GM10248 (cell line): Measurements from ENCODE around the gene CHP2.
"Not testable (repeated sequence)": the region's sequence is repeated elsewhere in the genome, so short reads cannot be mapped to it uniquely, and the experiment has no call there.

Experiments used
- CTCF ChIA-PET: fragments of 300-600 bp; sonication (Branson Sonifier 250); formaldehyde crosslinking; extraction: SDS; loops from one replicate; lab custom pipeline; 2021; ENCODE audit warnings: antibody characterized with exemption; lab: Yijun Ruan, JAX
- POLR2A ChIA-PET: fragments of 350-650 bp; sonication (Branson Sonifier 250); formaldehyde crosslinking; extraction: SDS; loops from one replicate; lab custom pipeline; 2020; ENCODE audit warnings: antibody characterized with exemption; lab: Yijun Ruan, JAX
- DNase-seq: peaks from one replicate; pipeline ENCODE4 v3.0.0; 2012; ENCODE audit errors: extremely low spot score
- TF ChIP-seq, protein P1 (sequence below): IDR thresholded peaks from 2 replicates; pipeline ENCODE4 v1.5.1; 2012; ENCODE audit warnings: mild to moderate bottlenecking, low read depth; ENCODE audit errors: extremely low read depth, missing control alignments, control extremely low read depth

The CHP2 gene

DNA sequence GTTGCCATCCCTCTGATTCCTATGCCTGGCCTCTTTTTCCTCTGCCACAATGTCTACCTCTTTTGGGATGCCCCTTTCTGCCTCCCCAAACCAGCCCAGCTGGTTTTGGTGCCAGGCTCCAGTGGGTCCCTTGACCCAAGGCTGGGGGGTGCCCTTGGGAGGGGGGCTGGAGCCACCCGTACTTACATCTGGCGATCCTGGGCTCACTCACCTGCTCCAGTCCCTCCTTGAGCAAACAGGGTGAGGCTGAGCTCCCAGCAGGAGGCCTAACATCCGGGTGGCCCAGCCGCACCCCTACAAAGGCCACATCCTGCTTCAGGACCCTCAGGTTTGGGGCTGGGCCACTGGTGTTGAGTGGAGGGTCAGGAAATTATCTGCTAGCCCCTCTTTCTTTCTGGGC lies 43.0 kb upstream of the CHP2 start:
- POLR2A ChIA-PET = no interaction called here
- TF ChIP-seq, protein P1, sequence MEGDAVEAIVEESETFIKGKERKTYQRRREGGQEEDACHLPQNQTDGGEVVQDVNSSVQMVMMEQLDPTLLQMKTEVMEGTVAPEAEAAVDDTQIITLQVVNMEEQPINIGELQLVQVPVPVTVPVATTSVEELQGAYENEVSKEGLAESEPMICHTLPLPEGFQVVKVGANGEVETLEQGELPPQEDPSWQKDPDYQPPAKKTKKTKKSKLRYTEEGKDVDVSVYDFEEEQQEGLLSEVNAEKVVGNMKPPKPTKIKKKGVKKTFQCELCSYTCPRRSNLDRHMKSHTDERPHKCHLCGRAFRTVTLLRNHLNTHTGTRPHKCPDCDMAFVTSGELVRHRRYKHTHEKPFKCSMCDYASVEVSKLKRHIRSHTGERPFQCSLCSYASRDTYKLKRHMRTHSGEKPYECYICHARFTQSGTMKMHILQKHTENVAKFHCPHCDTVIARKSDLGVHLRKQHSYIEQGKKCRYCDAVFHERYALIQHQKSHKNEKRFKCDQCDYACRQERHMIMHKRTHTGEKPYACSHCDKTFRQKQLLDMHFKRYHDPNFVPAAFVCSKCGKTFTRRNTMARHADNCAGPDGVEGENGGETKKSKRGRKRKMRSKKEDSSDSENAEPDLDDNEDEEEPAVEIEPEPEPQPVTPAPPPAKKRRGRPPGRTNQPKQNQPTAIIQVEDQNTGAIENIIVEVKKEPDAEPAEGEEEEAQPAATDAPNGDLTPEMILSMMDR = no peak
- no peak for DNase-seq
- CTCF ChIA-PET = interaction anchor here (1.3 kb wide), 1 partner anchor 13 kb away, joined by 3 read pairs; no protein-coding TSS in a partner anchor

DNA sequence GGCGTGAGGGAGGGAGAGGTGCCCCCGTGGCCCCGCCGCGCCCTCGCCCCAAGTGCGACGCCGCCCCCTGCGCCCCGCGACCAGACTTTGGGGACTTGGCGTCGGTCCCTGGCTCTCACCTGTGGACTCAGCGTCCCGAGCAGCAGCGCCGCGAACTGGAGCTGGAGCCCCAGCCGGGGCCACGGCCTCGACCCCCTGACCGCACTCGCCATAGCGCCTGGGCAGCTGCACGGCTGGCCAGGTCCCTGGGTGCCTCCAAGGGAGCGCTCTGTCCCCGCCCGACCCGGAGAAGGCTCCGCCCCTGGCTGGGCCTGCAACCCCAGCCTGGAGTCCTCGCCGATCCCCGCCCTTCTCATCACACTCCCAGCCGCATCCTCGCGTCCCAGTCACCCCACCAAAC lies 41.9 kb upstream of the CHP2 start, which contains the start of gene ERN2:
Gene ERN2, minus strand, starts transcription at position 247 of the 400 bp plus-strand sequence. Its CDS starts 35 bp downstream, at position 212.
- CTCF ChIA-PET = no interaction called here
- POLR2A ChIA-PET = no interaction called here
- DNase-seq = peak; percentile 11
- TF ChIP-seq, protein P1 = no peak

DNA sequence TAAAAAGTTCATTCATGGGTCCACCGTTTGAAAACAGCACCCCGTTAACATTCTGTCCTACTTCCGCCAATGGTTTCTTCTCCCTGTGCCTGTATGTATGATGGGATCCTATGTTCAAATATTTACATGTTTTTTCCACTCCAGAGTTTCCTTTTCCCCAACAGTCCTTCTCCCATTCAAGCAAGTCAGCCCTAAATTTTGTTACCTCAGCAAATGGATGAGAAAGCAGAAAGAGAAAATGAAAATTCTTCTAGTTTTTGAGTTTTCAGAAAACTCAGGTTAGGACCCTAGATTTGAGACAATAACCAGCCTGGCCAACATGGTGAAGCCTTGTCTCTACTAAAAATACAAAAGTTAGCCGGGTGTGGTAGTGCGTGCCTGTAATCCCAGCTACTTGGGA lies 38.3 kb upstream of the CHP2 start:
- TF ChIP-seq, protein P1 = no peak
- ChIA-PET CTCF (no interaction called here), POLR2A (no interaction called here)
- no peak for DNase-seq

DNA sequence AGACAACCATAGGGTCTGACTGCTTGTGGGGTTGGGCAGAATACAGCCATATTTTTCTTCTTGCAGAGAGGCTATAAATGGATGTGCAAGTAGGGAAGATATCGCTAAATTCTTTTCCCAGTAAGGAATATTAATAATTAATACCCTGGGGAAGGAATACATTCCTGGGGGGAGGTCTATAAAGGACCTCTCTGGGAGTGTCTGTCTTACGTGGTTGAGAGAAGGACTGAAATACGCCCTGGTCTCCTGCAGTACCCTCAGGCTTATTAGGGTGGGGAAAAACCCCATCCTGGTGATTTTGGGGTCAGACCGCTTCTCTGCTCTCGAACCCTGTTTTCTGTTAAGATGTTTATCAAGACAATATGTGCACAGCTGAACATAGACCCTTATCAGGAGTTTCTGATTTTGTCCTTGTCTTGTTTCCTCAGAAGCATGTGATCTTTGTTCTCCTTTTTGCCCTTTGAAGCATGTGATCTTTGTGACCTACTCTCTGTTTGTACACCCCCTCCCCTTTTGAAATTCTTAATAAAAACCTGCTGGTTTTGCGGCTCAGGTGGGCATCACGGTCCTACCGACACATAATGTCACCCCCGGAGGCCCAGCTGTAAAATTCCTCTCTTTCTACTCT lies 32.1 kb upstream of the CHP2 start:
- DNase-seq, POLR2A ChIA-PET, CTCF ChIA-PET: not testable (repeated sequence)

DNA sequence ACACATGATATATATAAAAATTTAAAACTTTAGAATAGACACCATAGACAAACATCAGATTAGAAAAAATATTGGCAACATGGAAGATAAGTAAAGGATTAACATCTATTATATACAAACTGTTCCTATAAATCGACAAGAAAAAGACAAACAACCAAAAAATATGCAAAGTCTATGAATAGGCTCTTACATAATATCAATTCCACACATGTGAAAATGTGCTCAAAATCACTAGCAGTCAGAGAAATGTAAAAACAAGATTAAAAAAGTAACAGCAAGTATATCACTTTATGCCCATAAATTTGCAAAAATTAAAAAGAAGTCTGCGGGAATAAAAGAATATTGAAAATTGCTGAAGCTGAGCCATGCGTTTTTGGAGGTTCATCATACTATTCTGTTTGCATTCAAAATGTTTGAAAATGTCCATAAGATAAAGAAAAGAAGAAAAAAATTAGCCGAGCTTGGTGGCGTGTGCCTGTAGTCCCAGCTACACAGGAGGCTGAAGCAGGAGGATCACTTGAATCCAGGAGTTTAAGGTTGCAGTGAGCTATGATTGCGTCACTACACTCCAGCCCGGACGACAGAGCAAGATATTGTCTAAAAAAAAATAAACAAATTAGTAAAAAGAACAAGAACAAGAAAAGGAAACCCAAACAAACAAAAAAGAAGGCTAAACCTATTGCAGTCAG lies 30.6 kb upstream of the CHP2 start:
- ChIA-PET CTCF (interaction anchor here (0.9 to 1.2 kb wide), 2 partner anchors 13 to 18 kb away, joined by 3 read pairs; no protein-coding TSS in a partner anchor), POLR2A (no interaction called here)
- TF ChIP-seq, protein P1 = no peak
- DNase-seq = no peak

DNA sequence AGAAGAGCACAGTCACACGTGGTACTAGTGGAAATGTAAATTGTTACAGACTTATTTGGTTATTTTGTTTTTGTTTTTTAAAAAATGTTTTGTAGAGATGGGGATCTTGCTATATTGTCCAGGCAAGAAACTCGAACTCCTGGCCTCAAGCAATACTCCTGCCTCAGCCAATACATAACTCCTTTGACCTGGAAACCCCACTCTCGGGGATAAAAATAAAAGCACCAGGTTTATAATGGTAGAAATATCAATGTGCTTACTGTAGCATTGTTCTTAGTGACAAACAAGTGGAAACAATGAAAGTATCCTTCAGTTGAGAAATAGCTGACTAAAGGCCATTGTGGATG lies 30.1 kb upstream of the CHP2 start:
- TF ChIP-seq, protein P1 = no peak
- POLR2A ChIA-PET = no interaction called here
- DNase-seq = no peak
- CTCF ChIA-PET = interaction anchor here (0.9 to 2.2 kb wide), 4 partner anchors 10 to 780 kb away, joined by 3 to 5 read pairs (median 3); no protein-coding TSS in a partner anchor

DNA sequence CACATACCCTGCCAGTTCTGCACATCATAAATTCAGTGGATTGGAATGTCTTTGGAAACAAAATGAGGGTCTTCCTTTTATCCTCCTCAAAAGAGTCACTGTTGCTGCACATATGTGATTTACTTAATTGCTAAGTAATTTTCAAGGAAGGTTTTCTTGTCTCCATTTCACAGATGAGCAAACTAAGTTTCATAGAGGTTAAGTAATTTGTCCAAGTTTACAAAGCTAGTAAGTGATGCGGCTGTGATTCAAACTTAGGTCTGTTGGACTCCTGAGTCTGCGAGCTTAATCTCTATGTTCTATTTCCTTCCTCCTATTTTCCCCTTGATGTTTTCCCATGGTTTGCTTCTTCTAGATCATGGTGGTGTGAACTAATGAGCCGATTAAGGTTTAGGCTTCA lies 28.1 kb upstream of the CHP2 start:
- ChIA-PET CTCF (interaction anchor here (0.8 to 2.4 kb wide), 8 partner anchors 8 to 778 kb away, joined by 3 to 10 read pairs (median 3); no protein-coding TSS in a partner anchor), POLR2A (no interaction called here)
- no peak for DNase-seq
- TF ChIP-seq, protein P1 = no peak
